ENCODE measurements around the gene NMB.

The NMB gene

GRCh38 chr15:84616235-84616634, 41.8 kb downstream of the NMB start:
- DNase-seq (ENCODE audit: low read depth in 2 of 2, low spot score in 1 of 2), result no peak

- DNase-seq (ENCODE audit: low read depth in 2 of 2, low spot score in 1 of 2), result no peak
These were observed 46.4 kb downstream of the NMB start for GRCh38 chr15:84611631-84612030.

GRCh38 chr15:84609818-84610525, 48.0 kb downstream of the NMB start:
- no peak for DNase-seq (ENCODE audit: low read depth in 2 of 2, low spot score in 1 of 2)

GRCh38 chr15:84608707-84609284, 49.2 kb downstream of the NMB start:
- DNase-seq (ENCODE audit: low read depth in 2 of 2, low spot score in 1 of 2), result no peak

- DNase-seq (ENCODE audit: low read depth in 2 of 2, low spot score in 1 of 2), result no peak
These were observed 51.3 kb downstream of the NMB start for GRCh38 chr15:84606653-84607120.

GRCh38 chr15:84605554-84605882, 52.5 kb downstream of the NMB start:
- DNase-seq (ENCODE audit: low read depth in 2 of 2, low spot score in 1 of 2), result no peak
